Measurements from ENCODE around the gene GAB2.

GRCh38 chr11:78209478-78209877 lies 208.1 kb downstream of the GAB2 start:
- TF ChIP-seq CTCF (CRISPR knock-in tag; IDR thresholded peaks at IDR 0.05) (no peak), ZNF512 (CRISPR knock-in tag; IDR thresholded peaks at IDR 0.05) (no peak), ZGPAT (CRISPR knock-in tag; IDR thresholded peaks at IDR 0.05) (no peak), NONO (IDR thresholded peaks at IDR 0.05) (no peak), NONO (CRISPR knock-in tag; conservative IDR thresholded peaks at IDR 0.05) (no peak), ZNF292 (CRISPR knock-in tag; IDR thresholded peaks at IDR 0.05; ENCODE audit: borderline replicate concordance, low read depth) (no peak), TOE1 (CRISPR knock-in tag; IDR thresholded peaks at IDR 0.05) (no peak), GPBP1L1 (CRISPR knock-in tag; IDR thresholded peaks at IDR 0.05) (no peak), ZNF460 (CRISPR knock-in tag; IDR thresholded peaks at IDR 0.05; ENCODE audit: borderline replicate concordance) (no peak)
